Brain microvascular endothelial cell (primary cell): ENCODE measurements around the gene FAM20C.
"Not testable (repeated sequence)": the region's sequence is repeated elsewhere in the genome, so short reads cannot be mapped to it uniquely, and the experiment has no call there.

Source experiments
- DNase-seq: peaks from one replicate; pipeline ENCODE4 v3.0.0-alpha.2; 2020
- H3K27ac ChIP-seq: fragments of 250-450 bp; sonication (Bioruptor Pico); 2 replicates; pipeline ENCODE4 v1.5.1; 2020; ENCODE audit warnings: mild to moderate bottlenecking, moderate library complexity
- H3K27me3 ChIP-seq: fragments of 250-450 bp; sonication (Bioruptor Pico); replicated peaks from 2 replicates; pipeline ENCODE4 v1.5.1; 2020; ENCODE audit warnings: mild to moderate bottlenecking
- H3K36me3 ChIP-seq: fragments of 250-450 bp; sonication (Bioruptor Pico); replicated peaks from 2 replicates; pipeline ENCODE4 v1.5.1; 2020; ENCODE audit warnings: mild to moderate bottlenecking
- H3K4me3 ChIP-seq: 2 replicates; pipeline ENCODE4 v1.5.1; 2011; ENCODE audit warnings: low read depth, mild to moderate bottlenecking, control low read depth, low read length, moderate library complexity
- CTCF ChIP-seq: IDR thresholded peaks from 2 replicates; pipeline ENCODE4 v1.5.1; 2011; ENCODE audit warnings: low read depth, mild to moderate bottlenecking, moderate library complexity, low read length, control low read depth, inconsistent platforms; ENCODE audit errors: missing control alignments
- in situ Hi-C: cut with HindIII; loops from 2 replicates; pipeline ENCODE4 v1.10.0; 2017; ENCODE audit warnings: low sequenced_read_pairs, low pct_ligation_motif_present

Gene FAM20C

GRCh38 chr7:263483-264351 is 71.3 kb downstream of the FAM20C start:
- H3K4me3 ChIP-seq, in situ Hi-C loops: not testable (repeated sequence)
- peak; percentile 47 for TF ChIP-seq CTCF

GRCh38 chr7:264541-265191 is 72.3 kb downstream of the FAM20C start:
- H3K4me3 ChIP-seq, result no peak overlapping the region
- no peaks in the 10 kb centered on the region for H3K27me3 ChIP-seq
- TF ChIP-seq CTCF, result no peak
- DNase-seq, result no peak
- H3K36me3 ChIP-seq, result peaks cover 15% of the 10 kb centered on the region
- in situ Hi-C loops, result no loop called here
- no peak overlapping the region for H3K27ac ChIP-seq

More at GRCh38 chr7:263483-264351, 71.3 kb downstream of the FAM20C start:
- not testable (repeated sequence) for H3K27ac ChIP-seq, H3K27me3 ChIP-seq, DNase-seq
- H3K36me3 ChIP-seq, result peaks cover 23% of the 10 kb centered on the region

- DNase-seq, result no peak
- peaks cover 8% of the 10 kb centered on the region for H3K36me3 ChIP-seq
- H3K27me3 ChIP-seq, result no peaks in the 10 kb centered on the region
- in situ Hi-C loops, result no loop called here
- no peak for TF ChIP-seq CTCF
- no peak overlapping the region for H3K27ac ChIP-seq
- no peak overlapping the region for H3K4me3 ChIP-seq
These were observed 73.0 kb downstream of the FAM20C start for GRCh38 chr7:265192-265997.

- Histone ChIP-seq H3K27ac (no peak overlapping the region), H3K36me3 (peaks cover 1% of the 10 kb centered on the region), H3K4me3 (no peak overlapping the region), H3K27me3 (no peaks in the 10 kb centered on the region)
- no peak for TF ChIP-seq CTCF
- no peak for DNase-seq
- in situ Hi-C loops, result no loop called here
These were observed 73.9 kb downstream of the FAM20C start for GRCh38 chr7:265998-266850.
